Neural progenitor cell (in vitro differentiated cells): Measurements from ENCODE around the gene CISD3.

Experiments
- EZH2 ChIP-seq: fragments of 200-600 bp; sonication (generic); IDR thresholded peaks from 2 replicates; pipeline ENCODE4 v1.6.1; 2017; ENCODE audit warnings: antibody characterized with exemption, mild to moderate bottlenecking, moderate library complexity
- EZH2phosphoT487 ChIP-seq: fragments of 200-600 bp; sonication (generic); IDR thresholded peaks from 2 replicates; pipeline ENCODE4 v1.6.1; 2017; ENCODE audit warnings: antibody characterized with exemption
- TF ChIP-seq, protein P1 (sequence below): fragments of 200-600 bp; sonication (generic); IDR thresholded peaks from 2 replicates; pipeline ENCODE4 v1.5.1; 2017; ENCODE audit warnings: antibody characterized with exemption, mild to moderate bottlenecking

DNA sequence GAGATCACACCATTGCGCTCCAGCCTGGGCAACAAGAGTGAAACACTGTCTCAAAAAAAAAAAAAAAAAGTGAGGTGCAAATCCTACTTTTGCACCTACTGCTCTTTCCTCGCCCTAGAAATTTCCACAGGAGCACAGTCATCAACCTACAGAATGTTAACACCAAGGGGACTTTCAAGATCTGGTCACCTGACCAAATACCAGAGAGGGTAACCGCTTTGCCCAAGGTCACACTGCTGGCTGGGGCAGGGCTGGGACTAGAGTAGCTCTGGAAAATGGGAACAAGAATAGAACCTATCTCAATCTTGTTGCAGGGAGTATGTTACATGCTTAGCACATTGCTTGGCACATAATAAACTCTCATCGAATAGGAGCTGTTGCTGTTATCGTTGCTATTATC is 31.4 kb upstream of the CISD3 start:
- TF ChIP-seq, protein P1, sequence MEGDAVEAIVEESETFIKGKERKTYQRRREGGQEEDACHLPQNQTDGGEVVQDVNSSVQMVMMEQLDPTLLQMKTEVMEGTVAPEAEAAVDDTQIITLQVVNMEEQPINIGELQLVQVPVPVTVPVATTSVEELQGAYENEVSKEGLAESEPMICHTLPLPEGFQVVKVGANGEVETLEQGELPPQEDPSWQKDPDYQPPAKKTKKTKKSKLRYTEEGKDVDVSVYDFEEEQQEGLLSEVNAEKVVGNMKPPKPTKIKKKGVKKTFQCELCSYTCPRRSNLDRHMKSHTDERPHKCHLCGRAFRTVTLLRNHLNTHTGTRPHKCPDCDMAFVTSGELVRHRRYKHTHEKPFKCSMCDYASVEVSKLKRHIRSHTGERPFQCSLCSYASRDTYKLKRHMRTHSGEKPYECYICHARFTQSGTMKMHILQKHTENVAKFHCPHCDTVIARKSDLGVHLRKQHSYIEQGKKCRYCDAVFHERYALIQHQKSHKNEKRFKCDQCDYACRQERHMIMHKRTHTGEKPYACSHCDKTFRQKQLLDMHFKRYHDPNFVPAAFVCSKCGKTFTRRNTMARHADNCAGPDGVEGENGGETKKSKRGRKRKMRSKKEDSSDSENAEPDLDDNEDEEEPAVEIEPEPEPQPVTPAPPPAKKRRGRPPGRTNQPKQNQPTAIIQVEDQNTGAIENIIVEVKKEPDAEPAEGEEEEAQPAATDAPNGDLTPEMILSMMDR = no peak
- TF ChIP-seq EZH2phosphoT487 (no peak), EZH2 (no peak)
